ENCODE data around the gene PRKCE. TPM values are rescaled to one million over a fixed set of nuclear protein-coding genes. Genes with fewer than 3 reads are reported as not detected.

Gene PRKCE
- total RNA-seq, 1 experiment from 2014 or later = 1.3 TPM

DNA sequence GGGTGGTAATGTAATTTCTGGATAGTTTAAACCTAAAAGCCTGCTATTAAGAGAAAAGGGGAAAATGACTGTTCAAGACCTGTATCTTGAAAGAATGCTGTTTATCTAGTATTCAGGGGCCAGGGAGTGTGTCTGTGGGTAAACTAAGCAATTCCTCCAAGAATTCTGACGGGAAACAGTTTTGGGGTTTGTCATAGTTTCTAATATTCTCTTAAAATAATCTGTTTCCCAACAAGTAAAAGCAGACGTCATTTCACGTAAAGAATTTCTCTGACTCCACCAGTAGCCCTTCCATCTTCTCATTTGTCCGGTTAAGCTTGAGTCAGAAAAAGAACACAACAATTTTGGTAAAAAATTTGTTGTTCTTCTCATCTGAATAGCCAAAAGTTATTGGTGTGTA, 413.7 kb downstream of the PRKCE start:
- Histone ChIP-seq H3K4me1 (ENCODE audit: insufficient read depth, low read length) (no peaks in the 10 kb centered on the region), H2AFZ (ENCODE audit: low read length) (no peak overlapping the region), H3K23ac (ENCODE audit: insufficient read length, low read depth, low read length) (no peak overlapping the region), H3K23me2 (ENCODE audit: insufficient read length, low read depth, low read length, poor library complexity, severe bottlenecking) (no peaks in the 10 kb centered on the region), H3K79me2 (ENCODE audit: insufficient read depth, low read length) (no peaks in the 10 kb centered on the region), H3K56ac (ENCODE audit: insufficient read length, low read depth, low read length) (no peak overlapping the region), H3K4ac (ENCODE audit: low read depth, low read length) (no peak overlapping the region), H4K91ac (ENCODE audit: insufficient read length, low read depth, low read length) (no peak overlapping the region), H2AK5ac (ENCODE audit: insufficient read length, low read length) (no peak overlapping the region), H2BK5ac (ENCODE audit: insufficient read length, low read length) (no peak overlapping the region), H2BK120ac (ENCODE audit: low read depth, low read length, poor library complexity, severe bottlenecking) (no peak overlapping the region), H3K9me3 (ENCODE audit: control insufficient read depth, low read depth, low read length) (no peaks in the 10 kb centered on the region), H3K4me2 (ENCODE audit: insufficient read depth, insufficient read length, low read length) (no peak overlapping the region), H3K79me1 (ENCODE audit: insufficient read depth, low read depth, low read length, poor library complexity, severe bottlenecking) (no peaks in the 10 kb centered on the region), H2BK15ac (ENCODE audit: low read depth, low read length) (no peak overlapping the region), H4K8ac (replicated peaks; ENCODE audit: insufficient read length, low read depth, low read length) (no peak overlapping the region), H3K27ac (ENCODE audit: insufficient read length, low read depth, low read length) (no peak overlapping the region), H2BK20ac (ENCODE audit: low read depth, low read length, poor library complexity, severe bottlenecking) (no peak overlapping the region), H3K27me3 (ENCODE audit: insufficient read depth, low read length) (no peaks in the 10 kb centered on the region), H4K5ac (ENCODE audit: insufficient read length, low read depth, low read length) (no peak overlapping the region), H3T11ph (ENCODE audit: low read length) (no peak overlapping the region), H4K20me1 (ENCODE audit: control insufficient read depth, insufficient read depth, insufficient read length) (no peaks in the 10 kb centered on the region), H3K9ac (ENCODE audit: extremely low read depth, insufficient read length, low read length) (no peak overlapping the region), H2BK12ac (ENCODE audit: insufficient read length, low read depth, low read length) (no peak overlapping the region), H3K18ac (ENCODE audit: insufficient read length, low read depth, low read length) (no peak overlapping the region), H3K14ac (ENCODE audit: insufficient read depth, low read length) (no peak overlapping the region)
- TF ChIP-seq, protein P1, sequence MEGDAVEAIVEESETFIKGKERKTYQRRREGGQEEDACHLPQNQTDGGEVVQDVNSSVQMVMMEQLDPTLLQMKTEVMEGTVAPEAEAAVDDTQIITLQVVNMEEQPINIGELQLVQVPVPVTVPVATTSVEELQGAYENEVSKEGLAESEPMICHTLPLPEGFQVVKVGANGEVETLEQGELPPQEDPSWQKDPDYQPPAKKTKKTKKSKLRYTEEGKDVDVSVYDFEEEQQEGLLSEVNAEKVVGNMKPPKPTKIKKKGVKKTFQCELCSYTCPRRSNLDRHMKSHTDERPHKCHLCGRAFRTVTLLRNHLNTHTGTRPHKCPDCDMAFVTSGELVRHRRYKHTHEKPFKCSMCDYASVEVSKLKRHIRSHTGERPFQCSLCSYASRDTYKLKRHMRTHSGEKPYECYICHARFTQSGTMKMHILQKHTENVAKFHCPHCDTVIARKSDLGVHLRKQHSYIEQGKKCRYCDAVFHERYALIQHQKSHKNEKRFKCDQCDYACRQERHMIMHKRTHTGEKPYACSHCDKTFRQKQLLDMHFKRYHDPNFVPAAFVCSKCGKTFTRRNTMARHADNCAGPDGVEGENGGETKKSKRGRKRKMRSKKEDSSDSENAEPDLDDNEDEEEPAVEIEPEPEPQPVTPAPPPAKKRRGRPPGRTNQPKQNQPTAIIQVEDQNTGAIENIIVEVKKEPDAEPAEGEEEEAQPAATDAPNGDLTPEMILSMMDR (conservative IDR thresholded peaks at IDR 0.05) = no peak
- DNase-seq = no peak
- Mint-ChIP-seq H3K4me3 (no peak overlapping the region), H3K27ac (no peak overlapping the region), H3K36me3 (ENCODE audit: insufficient read depth in 1 of 3, low read depth in 3 of 3) (no peaks in the 10 kb centered on the region), H3K27me3 (ENCODE audit: low read depth) (no peaks in the 10 kb centered on the region), H3K9me3 (no peaks in the 10 kb centered on the region), H3K4me1 (peaks cover 11 to 12% of the 10 kb centered on the region in 2 experiments)
- no CpG with 5 or more reads among the region's 4 CpGs for WGBS (ENCODE audit: extremely low coverage, insufficient read length, low lambda C conversion rate)
